ENCODE data around the gene IGF2R.

IGF2R gene

DNA sequence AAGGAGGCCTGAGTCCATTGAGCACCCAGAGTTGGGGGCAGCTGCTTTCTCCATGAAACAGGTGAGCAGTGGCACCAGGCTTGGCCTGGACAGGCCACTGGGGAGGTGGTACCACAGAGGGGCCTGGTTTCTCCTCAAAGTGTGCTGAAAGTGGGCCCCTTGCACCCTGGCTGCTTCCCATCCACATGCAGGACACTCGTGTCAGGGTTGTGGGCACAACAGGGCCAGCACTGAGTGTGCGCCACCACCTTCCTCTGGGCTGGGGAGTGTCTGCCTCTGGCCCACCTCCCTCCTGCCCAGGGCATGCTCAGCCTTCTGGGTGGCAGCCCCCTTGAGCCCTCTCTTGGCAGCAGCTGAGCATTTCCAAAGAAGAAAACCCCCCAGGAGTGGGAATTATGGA, 147.5 kb downstream of the IGF2R start:
- no peak for DNase-seq (ENCODE audit: low read depth)
- in situ Hi-C loops (cut with HindIII; ENCODE audit: low sequenced_read_pairs): no loop called here
- TF ChIP-seq, protein P1, sequence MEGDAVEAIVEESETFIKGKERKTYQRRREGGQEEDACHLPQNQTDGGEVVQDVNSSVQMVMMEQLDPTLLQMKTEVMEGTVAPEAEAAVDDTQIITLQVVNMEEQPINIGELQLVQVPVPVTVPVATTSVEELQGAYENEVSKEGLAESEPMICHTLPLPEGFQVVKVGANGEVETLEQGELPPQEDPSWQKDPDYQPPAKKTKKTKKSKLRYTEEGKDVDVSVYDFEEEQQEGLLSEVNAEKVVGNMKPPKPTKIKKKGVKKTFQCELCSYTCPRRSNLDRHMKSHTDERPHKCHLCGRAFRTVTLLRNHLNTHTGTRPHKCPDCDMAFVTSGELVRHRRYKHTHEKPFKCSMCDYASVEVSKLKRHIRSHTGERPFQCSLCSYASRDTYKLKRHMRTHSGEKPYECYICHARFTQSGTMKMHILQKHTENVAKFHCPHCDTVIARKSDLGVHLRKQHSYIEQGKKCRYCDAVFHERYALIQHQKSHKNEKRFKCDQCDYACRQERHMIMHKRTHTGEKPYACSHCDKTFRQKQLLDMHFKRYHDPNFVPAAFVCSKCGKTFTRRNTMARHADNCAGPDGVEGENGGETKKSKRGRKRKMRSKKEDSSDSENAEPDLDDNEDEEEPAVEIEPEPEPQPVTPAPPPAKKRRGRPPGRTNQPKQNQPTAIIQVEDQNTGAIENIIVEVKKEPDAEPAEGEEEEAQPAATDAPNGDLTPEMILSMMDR (IDR thresholded peaks at IDR 0.05; ENCODE audit: low read depth, low read length, missing control alignments): no peak
- no peak overlapping the region for H3K4me3 ChIP-seq (ENCODE audit: low read depth, low read length)

DNA sequence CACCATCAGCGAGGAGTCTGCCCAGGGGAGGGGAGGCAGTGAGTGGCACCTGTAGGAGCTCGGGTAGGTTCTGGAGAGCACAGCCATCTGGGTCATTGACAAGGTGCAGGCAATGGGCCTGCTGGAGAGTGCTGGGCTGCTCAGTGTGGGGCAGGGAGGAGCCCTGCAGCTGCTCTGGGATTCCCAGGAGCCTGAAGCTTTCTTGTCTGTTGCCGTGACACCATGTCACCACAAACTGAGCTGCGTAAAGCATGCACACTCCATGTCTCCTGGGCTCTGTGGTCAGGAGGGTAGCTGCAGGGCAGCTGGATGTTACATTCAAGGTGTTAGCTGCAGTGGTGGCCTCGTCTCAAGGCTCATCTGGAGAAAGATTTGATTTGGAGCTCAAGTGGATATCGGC, 148.3 kb downstream of the IGF2R start:
- TF ChIP-seq, protein P1 (IDR thresholded peaks at IDR 0.05; ENCODE audit: low read depth, low read length, missing control alignments): no peak
- in situ Hi-C loops (cut with HindIII; ENCODE audit: low sequenced_read_pairs): no loop called here
- H3K4me3 ChIP-seq (ENCODE audit: low read depth, low read length): no peak overlapping the region
- no peak for DNase-seq (ENCODE audit: low read depth)

DNA sequence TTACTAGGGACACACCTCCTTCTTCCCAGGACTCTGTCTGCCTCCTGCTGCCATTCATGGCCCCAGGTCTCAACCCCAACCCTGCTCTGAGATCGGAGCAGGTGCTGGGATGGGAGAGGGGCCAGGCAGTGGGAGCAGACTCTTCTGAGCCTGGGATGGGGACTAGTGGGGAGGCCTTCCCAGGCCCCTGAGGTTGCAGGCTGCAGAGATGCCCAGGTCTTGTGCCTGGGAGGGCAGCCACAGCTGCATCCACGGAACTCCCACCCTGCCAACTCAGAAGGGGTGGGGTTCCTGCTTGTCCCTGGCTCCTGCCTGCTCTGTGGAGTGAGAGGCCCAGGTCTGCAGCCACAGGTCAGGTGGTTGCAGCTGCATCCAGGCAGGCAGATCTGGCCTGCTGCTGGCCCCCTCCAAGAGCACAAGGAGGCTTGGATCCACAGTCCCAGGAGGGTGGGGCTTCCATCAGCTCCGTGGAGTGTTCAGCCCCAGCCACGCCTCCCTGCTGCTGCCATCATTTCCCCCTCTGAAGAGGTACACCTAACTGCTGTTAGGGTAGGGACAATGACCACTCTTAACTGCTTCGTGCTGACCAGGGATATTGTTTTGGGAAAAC, 149.8 kb downstream of the IGF2R start:
- no peak overlapping the region for H3K4me3 ChIP-seq (ENCODE audit: low read depth, low read length)
- TF ChIP-seq, protein P1 (IDR thresholded peaks at IDR 0.05; ENCODE audit: low read depth, low read length, missing control alignments): no peak
- DNase-seq (ENCODE audit: low read depth): no peak
- in situ Hi-C loops (cut with HindIII; ENCODE audit: low sequenced_read_pairs): no loop called here

DNA sequence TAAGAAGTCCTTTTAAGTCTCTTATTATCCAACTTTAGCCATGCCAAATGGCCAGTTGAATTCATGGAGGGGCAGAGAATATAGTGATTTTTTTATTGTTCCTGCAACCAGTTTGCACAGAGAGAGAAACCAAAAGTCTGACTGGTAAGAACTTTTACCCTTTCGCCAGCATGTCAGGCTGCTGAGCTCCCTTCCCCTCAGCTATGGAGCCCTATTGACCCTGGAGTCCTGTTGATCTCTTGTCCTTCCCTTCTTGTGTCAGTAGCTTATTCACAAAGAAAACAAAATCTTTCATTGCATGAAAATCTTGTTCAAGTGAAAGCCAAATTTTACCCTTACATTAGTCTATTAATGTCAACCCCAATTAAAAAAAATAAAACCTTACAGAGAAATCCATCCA, 151.2 kb downstream of the IGF2R start:
- in situ Hi-C loops (cut with HindIII; ENCODE audit: low sequenced_read_pairs): no loop called here
- H3K4me3 ChIP-seq (ENCODE audit: low read depth, low read length): no peak overlapping the region
- TF ChIP-seq, protein P1 (IDR thresholded peaks at IDR 0.05; ENCODE audit: low read depth, low read length, missing control alignments): no peak
- DNase-seq (ENCODE audit: low read depth): no peak

DNA sequence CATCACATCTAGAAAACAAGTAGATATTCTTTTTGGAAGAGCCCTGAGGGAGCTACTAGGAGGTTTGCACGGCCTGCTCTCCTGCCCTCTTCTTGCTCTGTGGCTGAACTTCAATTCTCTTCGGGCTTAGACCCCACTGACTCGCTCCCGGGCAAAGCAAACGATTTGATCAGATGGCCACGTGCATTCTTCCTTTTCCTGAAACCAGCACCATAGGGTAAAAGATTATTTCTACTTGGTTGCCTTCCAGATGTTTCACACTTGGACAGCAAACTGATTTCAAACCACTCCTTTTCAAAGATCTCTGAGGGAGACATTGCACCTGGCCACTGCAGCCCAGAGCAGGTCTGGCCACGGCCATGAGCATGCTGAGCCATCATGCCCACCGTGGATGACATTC, 152.7 kb downstream of the IGF2R start, which contains the start of gene SLC22A1:
Gene SLC22A1, plus strand, starts transcription at position 258 of the 400 bp plus-strand sequence. Its CDS starts 121 bp downstream, at position 379.
- in situ Hi-C loops (cut with HindIII; ENCODE audit: low sequenced_read_pairs): no loop called here
- no peak within 1 kb of the TSS for H3K4me3 ChIP-seq (ENCODE audit: low read depth, low read length)
- TF ChIP-seq, protein P1 (IDR thresholded peaks at IDR 0.05; ENCODE audit: low read depth, low read length, missing control alignments): no peak
- no peak for DNase-seq (ENCODE audit: low read depth)

DNA sequence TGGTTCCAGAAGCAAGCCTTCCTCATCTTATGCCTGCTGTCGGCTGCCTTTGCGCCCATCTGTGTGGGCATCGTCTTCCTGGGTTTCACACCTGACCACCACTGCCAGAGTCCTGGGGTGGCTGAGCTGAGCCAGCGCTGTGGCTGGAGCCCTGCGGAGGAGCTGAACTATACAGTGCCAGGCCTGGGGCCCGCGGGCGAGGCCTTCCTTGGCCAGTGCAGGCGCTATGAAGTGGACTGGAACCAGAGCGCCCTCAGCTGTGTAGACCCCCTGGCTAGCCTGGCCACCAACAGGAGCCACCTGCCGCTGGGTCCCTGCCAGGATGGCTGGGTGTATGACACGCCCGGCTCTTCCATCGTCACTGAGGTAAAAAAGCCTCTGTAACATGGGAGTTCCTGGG, 153.1 kb downstream of the IGF2R start:
- DNase-seq (ENCODE audit: low read depth): no peak
- no peak overlapping the region for H3K4me3 ChIP-seq (ENCODE audit: low read depth, low read length)
- in situ Hi-C loops (cut with HindIII; ENCODE audit: low sequenced_read_pairs): no loop called here
- TF ChIP-seq, protein P1 (IDR thresholded peaks at IDR 0.05; ENCODE audit: low read depth, low read length, missing control alignments): no peak

Measured in astrocyte of the cerebellum (primary cell).